GM19468 (cell line): ENCODE results near the gene DCTD.
"Not testable (repeated sequence)": the region's sequence is repeated elsewhere in the genome, so short reads cannot be mapped to it uniquely, and the experiment has no call there.

Experiments
- ATAC-seq: cut with Tn5 transposase; IDR thresholded peaks from one replicate; pipeline ENCODE4 v1.9.1; 2021; ENCODE audit warnings: mild to moderate bottlenecking, moderate library complexity, moderate number of reproducible peaks; ENCODE audit not compliant: unreplicated experiment; ENCODE audit errors: extremely low read depth

DCTD gene

GRCh38 chr4:182922501-182923284 lies 5.5 kb upstream of the DCTD start:
- no peak for ATAC-seq

DNA sequence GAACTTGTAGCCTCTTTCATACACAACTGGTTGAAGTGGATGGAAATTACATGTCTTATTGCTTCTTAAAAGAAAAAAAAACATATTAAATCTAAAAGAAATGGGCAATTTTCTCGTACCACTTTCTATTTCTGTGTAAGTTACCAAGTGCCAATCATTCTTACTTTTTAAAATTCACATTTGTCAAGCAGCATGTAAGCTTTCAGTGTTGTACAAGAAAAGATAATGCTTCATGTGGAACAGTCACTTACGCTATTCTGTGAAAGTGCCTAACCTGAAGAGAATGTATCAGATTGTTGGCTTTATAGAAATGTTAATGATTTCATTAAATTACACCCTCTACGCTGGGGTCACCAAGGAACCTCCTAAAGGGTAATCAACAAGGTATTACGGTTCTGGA lies 4.4 kb upstream of the DCTD start:
- no peak for ATAC-seq

DNA sequence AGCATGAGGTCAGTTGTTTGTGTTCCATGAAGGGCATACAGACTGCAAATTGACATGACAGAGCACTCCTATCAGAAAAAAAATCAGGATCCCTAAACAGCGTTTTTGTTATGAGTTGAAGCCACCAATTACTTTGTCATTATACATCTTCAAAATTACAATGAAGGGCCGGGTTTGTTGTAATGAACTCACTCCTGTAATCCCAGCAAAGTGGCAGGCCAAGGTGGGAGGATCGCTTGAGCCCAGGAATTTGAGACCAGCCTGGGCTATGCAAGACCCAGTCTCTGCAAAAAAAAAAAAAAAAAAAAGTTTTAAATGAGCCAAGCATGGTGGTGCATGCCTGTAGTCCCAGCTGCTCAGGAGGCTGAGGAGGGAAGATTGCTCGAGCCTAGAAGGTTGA lies 3.5 kb upstream of the DCTD start:
- no peak for ATAC-seq

GRCh38 chr4:182918791-182919302 lies 1.7 kb upstream of the DCTD start:
- peak; percentile 6 for ATAC-seq

- no peak for ATAC-seq
These were observed 940 bp upstream of the DCTD start for GRCh38 chr4:182918044-182918607.

- ATAC-seq = no peak
These were observed 554 bp downstream of the DCTD start for GRCh38 chr4:182916483-182917181.

DNA sequence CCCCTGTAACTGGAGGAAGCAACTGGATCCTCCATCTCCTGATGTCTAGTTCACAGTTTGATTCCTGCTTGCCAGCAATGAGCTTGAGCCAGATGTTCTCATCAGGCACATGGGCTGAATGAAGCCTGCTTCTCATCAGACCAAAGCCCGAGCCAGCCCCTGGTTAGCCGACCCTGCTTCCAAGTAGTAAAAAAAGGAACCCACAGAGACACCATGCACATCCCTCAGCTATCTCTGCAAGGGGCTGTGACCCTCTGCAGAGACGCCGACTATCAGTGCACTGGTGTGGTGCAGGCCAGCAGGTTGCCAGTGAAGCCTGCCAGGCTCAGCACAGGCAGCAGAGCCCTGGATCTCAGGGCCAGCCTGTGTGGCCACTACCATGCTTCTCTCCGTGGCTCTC lies 2.8 kb downstream of the DCTD start:
- ATAC-seq = no peak

- no peak for ATAC-seq
These were observed 3.6 kb downstream of the DCTD start for GRCh38 chr4:182913621-182914020.

DNA sequence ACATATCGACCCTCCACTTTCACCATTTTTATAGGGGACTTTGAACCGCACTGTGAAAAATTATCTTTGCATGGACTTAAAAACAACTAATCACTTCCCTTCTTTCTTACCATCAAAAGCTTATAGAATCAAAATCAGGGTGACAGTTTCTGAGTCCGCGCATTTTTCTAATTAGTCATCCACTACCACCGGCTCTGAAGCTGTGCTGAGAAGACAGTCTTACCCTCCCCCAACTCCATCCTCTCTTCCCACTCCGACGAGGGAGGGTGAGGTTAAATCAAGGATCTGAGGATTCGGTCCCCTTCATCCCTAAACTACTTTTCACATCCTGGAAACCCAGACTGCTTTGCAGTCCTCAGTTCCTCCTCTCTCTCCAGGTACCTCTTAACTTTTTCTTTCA lies 4.2 kb downstream of the DCTD start:
- ATAC-seq = no peak

- ATAC-seq = no peak
These were observed 9.1 kb downstream of the DCTD start for GRCh38 chr4:182908124-182908523.

DNA sequence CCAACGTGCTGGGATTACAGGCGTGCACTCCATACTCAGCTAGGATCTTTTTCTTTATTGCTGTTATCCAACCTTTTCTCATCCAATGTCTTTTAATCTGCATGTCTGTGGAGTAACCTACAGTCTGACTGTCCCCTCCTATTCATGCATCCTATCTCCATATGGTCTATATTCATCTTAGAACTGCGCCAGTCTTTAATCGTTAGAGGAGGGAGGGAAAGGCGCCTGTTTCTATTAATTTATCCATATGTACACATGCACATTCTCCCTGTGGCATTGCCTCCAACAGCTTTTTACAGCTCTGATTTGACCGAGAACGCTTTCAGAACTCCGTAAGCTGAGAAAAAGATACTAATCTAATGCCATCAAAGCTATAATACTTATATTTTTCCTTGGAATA lies 9.8 kb downstream of the DCTD start:
- ATAC-seq = no peak

DNA sequence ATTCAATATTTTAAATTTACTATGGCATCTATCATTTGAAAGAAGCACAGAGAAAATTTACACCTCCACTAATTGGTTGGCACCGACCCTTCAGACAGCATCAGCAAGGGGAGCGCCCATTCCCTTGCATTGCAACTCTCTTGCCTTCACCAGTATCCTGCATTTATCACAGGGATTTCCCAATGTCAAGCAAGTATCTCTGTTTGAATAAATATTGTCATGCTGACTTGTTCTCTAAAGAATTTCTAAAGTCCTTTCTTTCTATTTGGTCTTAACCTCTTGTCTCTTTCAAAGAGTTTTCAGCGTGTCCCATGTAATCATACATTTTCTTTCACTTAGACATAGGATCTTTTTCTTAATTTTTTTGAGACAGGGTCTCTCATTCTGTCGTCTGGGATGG lies 10.4 kb downstream of the DCTD start:
- ATAC-seq = no peak

- no peak for ATAC-seq
These were observed 12.1 kb downstream of the DCTD start for GRCh38 chr4:182905038-182905437.

DNA sequence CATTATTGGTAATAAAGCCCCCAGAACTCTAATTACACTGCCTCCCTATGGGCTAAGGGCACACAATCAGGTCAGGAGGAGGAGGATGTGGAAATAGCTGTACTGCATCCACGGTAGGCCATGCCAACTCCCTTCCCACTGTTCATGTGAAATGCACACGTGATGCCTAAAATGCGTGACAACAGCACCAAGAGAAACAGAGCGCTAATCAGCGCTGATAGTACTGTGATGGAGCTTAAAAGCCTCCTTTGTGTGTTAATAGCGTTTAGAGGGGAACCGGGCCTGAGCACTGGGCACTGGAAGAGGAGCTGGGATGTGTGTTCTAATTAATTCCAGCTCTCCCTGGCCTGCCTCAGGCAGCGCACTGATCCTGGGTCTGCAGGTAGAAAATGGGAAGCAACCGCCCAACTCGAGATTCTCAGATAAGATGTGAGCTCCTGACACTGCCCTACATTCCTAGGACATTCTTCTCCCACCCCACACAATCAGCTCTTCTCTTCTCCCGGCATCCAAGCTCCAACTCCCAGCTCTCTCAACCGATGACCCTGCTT lies 12.9 kb downstream of the DCTD start:
- no peak for ATAC-seq

- ATAC-seq = no peak
These were observed 14.2 kb downstream of the DCTD start for GRCh38 chr4:182903013-182903412.

- ATAC-seq = no peak
These were observed 15.8 kb downstream of the DCTD start for GRCh38 chr4:182901337-182901736.

- ATAC-seq = not testable (repeated sequence)
These were observed 17.2 kb downstream of the DCTD start for GRCh38 chr4:182900021-182900420.

- ATAC-seq = no peak
These were observed 18.7 kb downstream of the DCTD start for GRCh38 chr4:182898479-182898799.

DNA sequence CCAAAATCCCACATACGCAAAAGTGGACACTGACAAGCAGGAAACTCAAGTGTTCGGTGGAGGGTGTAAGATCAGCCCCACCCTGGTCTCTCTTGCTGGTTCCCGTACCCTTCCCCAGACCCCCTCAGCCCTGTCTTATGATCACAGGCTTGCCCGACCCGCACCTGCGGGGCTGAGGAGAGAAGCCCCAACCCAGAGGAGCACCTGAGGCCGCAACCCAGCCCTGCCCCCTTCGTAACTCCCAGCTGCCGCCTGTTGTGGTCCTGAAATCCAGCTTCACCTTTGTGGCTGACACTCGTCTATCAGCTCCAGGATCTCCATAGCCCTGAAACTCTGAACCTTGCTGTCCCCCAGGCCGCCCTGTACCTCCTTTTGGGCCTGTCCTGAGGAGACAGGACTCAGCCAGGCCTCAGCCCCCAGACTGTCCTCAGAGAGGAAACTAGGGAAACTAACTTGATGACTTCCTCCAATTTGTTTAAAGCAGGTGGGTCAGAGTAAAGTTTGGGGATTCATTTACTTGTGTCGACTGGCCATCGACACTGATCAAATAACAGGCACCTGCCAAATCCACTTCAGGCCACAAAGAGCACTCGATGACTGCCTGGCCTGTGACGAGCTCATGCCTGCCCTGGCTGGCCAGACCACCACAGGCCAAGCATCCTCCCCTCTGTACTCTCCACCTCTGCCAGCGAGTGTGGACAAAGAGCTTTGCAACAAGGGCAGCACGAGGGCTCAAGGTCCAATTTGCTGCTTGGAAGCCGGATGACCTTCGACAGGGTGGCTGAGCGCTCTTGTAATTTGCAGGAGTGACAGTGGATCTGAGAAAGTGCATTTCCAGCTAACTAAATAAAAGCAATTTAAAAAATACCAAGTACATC lies 19.3 kb downstream of the DCTD start:
- no peak for ATAC-seq

DNA sequence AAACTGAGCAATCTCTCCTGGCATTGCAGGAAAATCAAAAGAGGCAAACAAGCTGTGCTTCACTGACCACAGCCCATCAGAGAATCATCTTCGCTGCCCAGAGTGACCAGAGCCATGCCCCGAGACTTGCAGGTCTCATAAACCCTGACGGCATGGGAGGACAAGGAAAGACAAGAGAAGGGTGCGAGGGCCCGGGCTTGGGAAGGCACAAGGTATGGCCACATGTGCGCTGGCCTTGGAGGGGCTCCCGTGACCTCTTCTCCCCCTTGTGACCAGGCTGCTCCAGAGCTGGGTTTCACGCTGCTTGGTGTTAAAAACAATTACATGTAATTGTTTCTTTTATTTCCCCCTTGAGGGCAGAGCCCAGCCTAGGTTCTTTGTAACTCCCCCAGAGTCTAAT lies 20.8 kb downstream of the DCTD start:
- no peak for ATAC-seq
